GM18861 (cell line): ENCODE data around the gene AMY1B.
"Not testable (repeated sequence)": the region's sequence is repeated elsewhere in the genome, so short reads cannot be mapped to it uniquely, and the experiment has no call there.

Source experiments
- ATAC-seq: cut with Tn5 transposase; IDR thresholded peaks from one replicate; pipeline ENCODE4 v1.9.1; 2021; ENCODE audit not compliant: unreplicated experiment

Gene AMY1B

DNA sequence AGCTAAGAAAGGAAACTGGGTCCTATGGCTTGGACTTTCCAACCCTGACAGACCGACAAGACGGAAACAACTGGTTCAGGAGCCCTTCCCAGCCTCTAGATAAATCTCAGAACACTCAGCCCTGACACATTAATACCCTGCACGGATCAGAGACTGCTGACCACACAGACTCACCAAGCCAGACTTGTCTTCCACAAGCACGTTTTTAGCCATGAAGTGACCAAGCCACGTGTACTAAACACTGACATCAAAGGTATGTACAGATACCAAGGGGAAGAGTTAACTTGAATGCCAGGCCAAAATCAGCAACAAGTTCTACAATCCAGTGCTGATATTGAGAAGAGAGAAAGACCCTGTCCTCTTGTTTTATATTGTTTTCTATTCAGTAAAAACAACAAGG lies at the start of gene AMY1B:
AMY1B (minus strand) TSS at position 101 of the 400 bp plus-strand sequence. CDS start 571 bp downstream, outside the sequence.
- ATAC-seq = not testable (repeated sequence)

- not testable (repeated sequence) for ATAC-seq
These were observed 49.0 kb upstream of the AMY1B start for GRCh38 chr1:103745040-103745439.

DNA sequence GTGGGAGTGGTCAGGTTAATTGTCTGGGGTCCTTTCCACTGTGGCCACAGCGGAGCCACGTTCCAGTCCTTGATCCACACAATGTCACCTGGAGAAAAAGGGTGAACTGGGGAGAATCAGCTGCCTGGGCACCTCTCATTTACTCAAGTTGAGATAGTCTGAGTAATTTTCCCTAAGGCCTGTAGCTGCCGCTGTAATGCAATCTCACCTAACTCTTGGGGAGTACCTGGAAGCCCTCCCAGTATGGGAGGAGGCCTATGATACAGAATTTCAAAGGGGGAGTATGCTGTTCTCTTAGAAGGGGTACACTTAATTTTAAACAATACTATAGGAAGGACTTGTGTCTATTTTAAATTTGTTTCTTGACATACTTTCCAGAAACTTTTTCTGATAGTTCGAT lies 48.4 kb upstream of the AMY1B start:
- not testable (repeated sequence) for ATAC-seq

DNA sequence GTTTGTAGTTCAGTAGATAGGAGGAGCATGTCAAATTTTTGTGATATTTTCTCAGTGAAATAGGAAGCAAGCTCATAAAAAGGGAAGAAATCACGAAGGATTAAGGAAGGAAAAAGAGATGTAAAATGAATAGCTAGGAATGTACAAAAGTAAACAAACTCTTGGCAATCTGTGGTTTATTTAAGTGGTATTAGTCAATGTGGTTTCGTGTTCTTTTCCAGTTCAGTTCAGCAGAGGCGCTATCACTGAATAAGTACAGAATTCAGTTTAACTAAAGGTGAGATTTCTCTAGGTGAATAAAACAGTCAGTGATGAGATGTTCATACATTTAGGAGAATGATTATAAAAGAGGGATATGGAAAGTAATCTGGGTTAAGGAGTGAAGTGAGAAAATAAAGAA lies 42.0 kb upstream of the AMY1B start:
- ATAC-seq = not testable (repeated sequence)

GRCh38 chr1:103735334-103735733 lies 39.3 kb upstream of the AMY1B start:
- ATAC-seq = not testable (repeated sequence)

DNA sequence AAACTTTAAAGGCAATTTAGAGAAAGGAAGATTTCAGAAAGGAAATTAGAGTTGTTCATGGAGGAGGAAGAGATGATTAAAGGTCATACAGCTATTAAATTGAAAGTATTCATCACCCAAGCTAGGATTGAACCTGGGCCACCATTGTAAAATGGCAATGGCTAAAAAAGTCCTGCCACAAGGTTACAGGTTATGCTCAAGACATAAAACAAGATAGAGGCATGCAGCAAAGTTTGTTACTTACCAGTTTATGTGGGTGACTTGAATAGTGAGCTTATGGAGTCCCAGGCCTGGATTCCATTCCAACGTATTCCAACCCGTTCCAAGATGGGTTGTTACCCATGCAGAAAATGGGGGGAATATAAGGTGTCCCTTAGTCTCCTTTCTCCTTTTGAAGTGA lies 25.5 kb upstream of the AMY1B start:
- ATAC-seq = not testable (repeated sequence)

- not testable (repeated sequence) for ATAC-seq
These were observed 21.4 kb upstream of the AMY1B start for GRCh38 chr1:103717404-103717803.

DNA sequence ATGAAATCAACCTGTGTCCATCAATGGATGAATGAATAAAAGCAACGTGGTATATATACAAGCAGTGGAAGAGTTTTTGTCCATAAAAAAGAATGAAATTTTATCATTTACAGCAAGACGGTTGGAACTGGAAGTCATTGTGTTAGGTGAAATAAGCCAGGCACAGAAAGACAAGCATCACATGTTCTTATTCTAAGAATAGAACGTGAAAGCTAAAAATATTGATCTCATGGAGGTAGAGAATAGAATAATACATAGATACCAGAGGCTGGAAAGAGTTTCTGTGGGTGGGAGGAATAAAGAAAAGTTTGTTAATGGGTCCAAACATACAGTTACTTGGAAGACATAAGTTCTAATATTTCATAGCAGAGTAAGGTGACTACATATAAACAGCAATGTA lies 14.4 kb upstream of the AMY1B start:
- ATAC-seq = not testable (repeated sequence)

GRCh38 chr1:103707670-103708069 lies 11.7 kb upstream of the AMY1B start:
- not testable (repeated sequence) for ATAC-seq

DNA sequence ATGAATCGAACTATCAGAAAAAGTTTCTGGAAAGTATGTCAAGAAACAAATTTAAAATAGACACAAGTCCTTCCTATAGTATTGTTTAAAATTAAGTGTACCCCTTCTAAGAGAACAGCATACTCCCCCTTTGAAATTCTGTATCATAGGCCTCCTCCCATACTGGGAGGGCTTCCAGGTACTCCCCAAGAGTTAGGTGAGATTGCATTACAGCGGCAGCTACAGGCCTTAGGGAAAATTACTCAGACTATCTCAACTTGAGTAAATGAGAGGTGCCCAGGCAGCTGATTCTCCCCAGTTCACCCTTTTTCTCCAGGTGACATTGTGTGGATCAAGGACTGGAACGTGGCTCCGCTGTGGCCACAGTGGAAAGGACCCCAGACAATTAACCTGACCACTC lies 5.2 kb upstream of the AMY1B start:
- not testable (repeated sequence) for ATAC-seq

DNA sequence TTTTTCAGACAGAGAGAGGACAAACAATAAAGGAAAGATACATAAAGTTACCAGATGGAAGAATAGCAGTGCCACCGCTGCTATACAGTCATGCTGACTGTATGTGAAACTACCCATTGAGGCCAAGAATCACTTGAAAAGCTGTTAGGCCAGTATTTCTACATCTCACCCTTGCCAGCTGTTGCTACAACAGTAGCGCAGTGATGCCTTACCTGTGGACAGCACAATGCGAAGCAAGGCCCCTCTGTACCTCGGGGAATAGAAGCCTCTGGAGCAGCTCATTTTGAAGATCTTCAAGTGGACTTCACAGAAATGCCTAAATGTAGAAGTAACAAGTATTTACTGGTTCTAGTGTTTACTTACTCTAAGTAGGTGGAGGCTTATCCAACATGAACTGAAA lies 4.7 kb upstream of the AMY1B start:
- not testable (repeated sequence) for ATAC-seq

- not testable (repeated sequence) for ATAC-seq
These were observed 1.4 kb upstream of the AMY1B start for GRCh38 chr1:103697430-103697829.

DNA sequence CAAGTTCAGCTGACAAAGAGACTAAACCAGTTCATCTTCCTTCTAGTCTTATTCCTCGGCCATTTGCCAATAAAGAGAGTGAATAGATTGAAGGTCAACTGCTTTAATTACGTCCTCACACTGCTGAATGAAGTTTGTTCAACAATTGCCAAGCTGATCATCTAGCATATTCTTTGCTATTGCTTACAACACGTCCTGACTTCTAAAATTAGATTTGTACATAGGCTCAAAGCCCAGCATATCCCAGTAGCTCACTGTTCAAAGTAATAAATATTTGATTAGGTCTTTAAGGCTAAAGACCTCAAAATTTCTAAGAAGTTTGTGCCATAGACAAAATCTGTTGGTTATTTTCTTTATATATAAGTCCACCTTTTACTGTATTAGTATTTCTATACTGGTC lies 19.7 kb downstream of the AMY1B start:
- not testable (repeated sequence) for ATAC-seq

GRCh38 chr1:103655460-103655859 lies 40.5 kb downstream of the AMY1B start, which contains the start of gene AMY1A:
TSS of gene AMY1A (plus strand) at chr1:103655760. CDS start at chr1:103656331, 571 bp downstream.
- not testable (repeated sequence) for ATAC-seq

GRCh38 chr1:103654133-103654532 lies 41.9 kb downstream of the AMY1B start:
- ATAC-seq = not testable (repeated sequence)

GRCh38 chr1:103650889-103651288 lies 45.1 kb downstream of the AMY1B start:
- ATAC-seq = not testable (repeated sequence)

- not testable (repeated sequence) for ATAC-seq
These were observed 45.7 kb downstream of the AMY1B start for GRCh38 chr1:103650305-103650704.

- ATAC-seq = not testable (repeated sequence)
These were observed 52.1 kb downstream of the AMY1B start for GRCh38 chr1:103643908-103644307.

DNA sequence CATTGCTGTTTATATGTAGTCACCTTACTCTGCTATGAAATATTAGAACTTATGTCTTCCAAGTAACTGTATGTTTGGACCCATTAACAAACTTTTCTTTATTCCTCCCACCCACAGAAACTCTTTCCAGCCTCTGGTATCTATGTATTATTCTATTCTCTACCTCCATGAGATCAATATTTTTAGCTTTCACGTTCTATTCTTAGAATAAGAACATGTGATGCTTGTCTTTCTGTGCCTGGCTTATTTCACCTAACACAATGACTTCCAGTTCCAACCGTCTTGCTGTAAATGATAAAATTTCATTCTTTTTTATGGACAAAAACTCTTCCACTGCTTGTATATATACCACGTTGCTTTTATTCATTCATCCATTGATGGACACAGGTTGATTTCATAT lies 54.8 kb downstream of the AMY1B start:
- not testable (repeated sequence) for ATAC-seq
